Endometrial microvascular endothelial cells (primary cell): ENCODE results near the gene CDC6. TPM values are rescaled to one million over a fixed set of nuclear protein-coding genes. Genes with fewer than 3 reads are reported as not detected.

ENCODE experiments used
- in situ Hi-C: cut with HindIII; loops from 2 replicates; pipeline ENCODE4 v1.10.0; 2017; ENCODE audit warnings: low sequenced_read_pairs, low pct_unique_long_range_greater_than_20kb; ENCODE audit errors: inconsistent ontology term
- total RNA-seq: library from RNA; depleted of rRNA; stranded (reverse); fragments of >200 nt; gene quantifications from one replicate; pipeline ENCODE4 v1.2.3, GENCODE V29; 2015; ENCODE audit errors: inconsistent ontology term

The CDC6 gene
- total RNA-seq, 1 donor from 2014 or later, result 40.8 TPM

- in situ Hi-C loops, result loop anchor here (10.0 kb wide), 1 partner anchor 45 kb away; the partner anchor contains the start of gene GJD3
These were observed 32.2 kb downstream of the CDC6 start for GRCh38 chr17:40319651-40320540.

- in situ Hi-C loops, result no loop called here
These were observed 33.3 kb downstream of the CDC6 start for GRCh38 chr17:40320756-40321523.

- in situ Hi-C loops, result no loop called here
These were observed 33.8 kb downstream of the CDC6 start for GRCh38 chr17:40321524-40321929.

GRCh38 chr17:40321961-40322357, 34.3 kb downstream of the CDC6 start:
- in situ Hi-C loops, result no loop called here

- in situ Hi-C loops, result no loop called here
These were observed 35.0 kb downstream of the CDC6 start for GRCh38 chr17:40322358-40323315.

GRCh38 chr17:40323391-40324381, 36.0 kb downstream of the CDC6 start:
- in situ Hi-C loops, result no loop called here

GRCh38 chr17:40325156-40326013, 37.7 kb downstream of the CDC6 start:
- in situ Hi-C loops, result no loop called here

GRCh38 chr17:40326014-40326831, 38.5 kb downstream of the CDC6 start:
- in situ Hi-C loops, result no loop called here

- in situ Hi-C loops, result no loop called here
These were observed 39.1 kb downstream of the CDC6 start for GRCh38 chr17:40326832-40327199.

- in situ Hi-C loops, result no loop called here
These were observed 39.6 kb downstream of the CDC6 start for GRCh38 chr17:40327244-40327729.

- in situ Hi-C loops, result no loop called here
These were observed 40.2 kb downstream of the CDC6 start for GRCh38 chr17:40327735-40328385.

GRCh38 chr17:40328386-40328766, 40.7 kb downstream of the CDC6 start:
- in situ Hi-C loops, result no loop called here

- in situ Hi-C loops, result no loop called here
These were observed 42.4 kb downstream of the CDC6 start for GRCh38 chr17:40329839-40330794.

- in situ Hi-C loops, result no loop called here
These were observed 43.3 kb downstream of the CDC6 start for GRCh38 chr17:40330850-40331470.
